GM12878 (cell line): ENCODE data around the gene SCNN1G. TPM values are rescaled to one million over a fixed set of nuclear protein-coding genes. Genes with fewer than 3 reads are reported as not detected.

Source experiments
- ATAC-seq: fragments of 200-7000 bp; cut with Tn5 transposase; 3 replicates; pipeline ENCODE4 v1.9.1; 2020; ENCODE audit warnings: mild to moderate bottlenecking, moderate library complexity
- BruUV-seq: library from RNA; stranded (reverse); fragments of 400-500 nt; replicated peaks from 2 replicates; lab custom pipeline; 2021; lab: Mats Ljungman, UMichigan
- CTCF ChIA-PET: fragments of 300-600 bp; sonication (Branson Sonifier 250); formaldehyde crosslinking; extraction: SDS; loops from one replicate; lab custom pipeline; 2021; ENCODE audit warnings: inconsistent platforms; lab: Yijun Ruan, JAX
- POLR2A ChIA-PET: fragments of 350-600 bp; formaldehyde crosslinking; extraction: SDS; loops from one replicate; lab custom pipeline; 2021; ENCODE audit warnings: inconsistent platforms; lab: Charles Lee
- RAD21 ChIA-PET: fragments of 300-600 bp; sonication (Branson Sonifier 250); formaldehyde crosslinking; loops from one replicate; lab custom pipeline; 2023; ENCODE audit warnings: antibody characterized with exemption; ENCODE audit not compliant: unreplicated experiment; lab: Charles Lee
- SMC1A ChIA-PET: fragments of 300-600 bp; sonication (Branson Sonifier 250); formaldehyde crosslinking; loops from one replicate; lab custom pipeline; 2023; ENCODE audit not compliant: unreplicated experiment, uncharacterized antibody; lab: Charles Lee
- DNase-seq: peaks from one replicate; pipeline ENCODE4 v3.0.0-alpha.2; 2011; ENCODE audit warnings: low read depth, low spot score
- FAIRE-seq: peaks from 3 replicates; lab custom pipeline; 2011; peaks lifted over from hg19 to GRCh38; lab: Jason Lieb, UNC
- H2AFZ ChIP-seq: 2 replicates; pipeline ENCODE4 v1.6.0; 2011; ENCODE audit warnings: low read depth, low read length, control low read depth; ENCODE audit not compliant: control insufficient read depth
- H3K27ac ChIP-seq: 2 replicates; pipeline ENCODE4 v1.5.1; 2011; ENCODE audit warnings: control low read depth; ENCODE audit not compliant: control insufficient read depth, insufficient read depth
- H3K27me3 ChIP-seq, 2 experiments: replicated peaks in 1 of 2; 2 replicates each; pipeline versions ENCODE4 v1.6.0 to v1.6.1; 2011; ENCODE audit warnings: low read length in 1 of 2; ENCODE audit not compliant: control insufficient read depth in 2 of 2, insufficient read depth in 2 of 2
- H3K36me3 ChIP-seq, 2 experiments: 2 replicates each; pipeline ENCODE4 v1.5.1; 2011; ENCODE audit warnings: low read length in 1 of 2; ENCODE audit not compliant: control insufficient read depth in 2 of 2, insufficient read depth in 2 of 2
- H3K4me1 ChIP-seq: 2 replicates; pipeline ENCODE4 v1.6.1; 2011; ENCODE audit warnings: mild to moderate bottlenecking, low read length, moderate library complexity, mixed read lengths; ENCODE audit not compliant: control insufficient read depth, insufficient read depth
- H3K4me2 ChIP-seq: 2 replicates; pipeline ENCODE4 v1.6.0; 2011; ENCODE audit warnings: control low read depth; ENCODE audit not compliant: control insufficient read depth, insufficient read depth
- H3K4me3 ChIP-seq: fragments of 200-600 bp; sonication (generic); 2 replicates; pipeline ENCODE4 v1.5.1; 2016
- H3K79me2 ChIP-seq: 2 replicates; pipeline ENCODE4 v1.6.0; 2011; ENCODE audit warnings: low read length; ENCODE audit not compliant: control insufficient read depth, insufficient read depth
- H3K9ac ChIP-seq: 2 replicates; pipeline ENCODE4 v1.8.0; 2011; ENCODE audit warnings: low read length, control low read depth, mixed read lengths; ENCODE audit not compliant: control insufficient read depth, insufficient read depth
- H3K9me3 ChIP-seq: replicated peaks from 3 replicates; pipeline ENCODE4 v1.5.1; 2011; ENCODE audit warnings: mild to moderate bottlenecking, low read length; ENCODE audit not compliant: control insufficient read depth, insufficient read depth
- H4K20me1 ChIP-seq: 2 replicates; pipeline ENCODE4 v1.6.0; 2011; ENCODE audit not compliant: control insufficient read depth, insufficient read depth
- EGR1 ChIP-seq, 2 experiments: IDR thresholded peaks; 1 replicate in 1 of 2; 2 replicates in 1 of 2; pipeline ENCODE4 v1.6.1; 2011 to 2012; ENCODE audit warnings: low read depth in 2 of 2, low read length in 2 of 2, borderline replicate concordance in 1 of 2, mild to moderate bottlenecking in 1 of 2, moderate library complexity in 1 of 2
- HDGF ChIP-seq: fragments of 450-650 bp; IDR thresholded peaks from 2 replicates; pipeline ENCODE4 v1.6.1; 2016; ENCODE audit warnings: antibody characterized with exemption
- MEF2B ChIP-seq: fragments of 450-650 bp; IDR thresholded peaks from 2 replicates; pipeline ENCODE4 v1.6.1; 2018; ENCODE audit warnings: mild to moderate bottlenecking, moderate library complexity; ENCODE audit not compliant: partially characterized antibody, poor library complexity, severe bottlenecking
- SUZ12 ChIP-seq: fragments of 200-600 bp; sonication (generic); IDR thresholded peaks from one replicate; pipeline ENCODE4 v1.6.1; 2018; ENCODE audit warnings: antibody characterized with exemption, mild to moderate bottlenecking; ENCODE audit not compliant: unreplicated experiment
- TARDBP ChIP-seq: IDR thresholded peaks from 2 replicates; pipeline ENCODE4 v1.6.1; 2016; ENCODE audit warnings: borderline replicate concordance
- TCF7 ChIP-seq: IDR thresholded peaks from 2 replicates; pipeline ENCODE4 v1.6.1; 2014; ENCODE audit warnings: antibody characterized with exemption, borderline replicate concordance
- ZBTB11 ChIP-seq: fragments of 450-650 bp; formaldehyde crosslinking; IDR thresholded peaks from 2 replicates; pipeline ENCODE4 v1.5.0; 2022; ENCODE audit warnings: mild to moderate bottlenecking, missing genetic modification characterization
- ZZZ3 ChIP-seq: IDR thresholded peaks from 2 replicates; pipeline ENCODE4 v1.6.1; 2011; ENCODE audit warnings: low read depth; ENCODE audit not compliant: control insufficient read depth, insufficient read length
- WGBS: methylation state at CpG from one replicate; pipeline ENCODE4 v1.1.6; 2016; ENCODE audit warnings: low lambda C conversion rate; ENCODE audit not compliant: insufficient replicate concordance, insufficient coverage; ENCODE audit errors: missing lambda C conversion rate; 5-methylcytosine and 5-hydroxymethylcytosine counted together
- in situ Hi-C: fragments of 300-500 bp; cut with MboI; formaldehyde crosslinking; loops from 9 replicates; pipeline ENCODE4 v1.14.3; 2018; ENCODE audit warnings: mixed read lengths
- intact Hi-C: fragments of 100-400 bp; cut with micrococcal nuclease; formaldehyde crosslinking; loops from one replicate; pipeline ENCODE4 v1.14.2; 2022; ENCODE audit not compliant: unreplicated experiment
- polyA plus RNA-seq, 11 experiments: library from polyadenylated mRNA; depleted of rRNA in 4 of 11; unstranded in 6 of 11; stranded (reverse) in 5 of 11; fragments of >200 nt; fragmentation: Nextera tagmentation in 4 of 11; fragmentation: Illumina TruSeq in 1 of 11; extraction: Ambion mirVana in 4 of 11; extraction: Trizol in 1 of 11; gene quantifications; 1 replicate in 1 of 11; 2 replicates in 10 of 11; pipeline versions ENCODE4 v1.2.1 to v1.2.3, GENCODE V29; 2011 to 2016; ENCODE audit warnings: inconsistent platforms in 2 of 11, missing spikeins in 2 of 11, low read depth in 1 of 11
- total RNA-seq, 4 experiments: library from RNA; depleted of rRNA in 3 of 4; stranded (reverse); fragments of >200 nt in 3 of 4; fragmentation: Illumina TruSeq in 1 of 4; extraction: Trizol in 1 of 4; gene quantifications; 2 replicates each; pipeline versions ENCODE4 v1.2.1 to v1.2.3, GENCODE V29; 2013 to 2021
- TF ChIP-seq, protein P1 (sequence below): fragments of 450-650 bp; conservative IDR thresholded peaks from 2 replicates; pipeline ENCODE4 v1.6.1; 2017; ENCODE audit warnings: mild to moderate bottlenecking, moderate library complexity
- TF ChIP-seq, protein P2 (sequence below), 3 experiments: IDR thresholded peaks in 2 of 3; conservative IDR thresholded peaks in 1 of 3; 2 replicates each; pipeline ENCODE4 v1.5.1; 2011; ENCODE audit warnings: low read depth in 3 of 3, low read length in 3 of 3, mild to moderate bottlenecking in 3 of 3, control low read depth in 2 of 3, moderate library complexity in 2 of 3, inconsistent platforms in 1 of 3, mixed read lengths in 1 of 3; ENCODE audit not compliant: control insufficient read depth in 2 of 3, insufficient read depth in 1 of 3; ENCODE audit errors: extremely low read depth in 1 of 3
- TF ChIP-seq, protein P3 (sequence below): fragments of 150-350 bp; IDR thresholded peaks from 2 replicates; pipeline ENCODE4 v1.6.1; 2014; ENCODE audit warnings: mild to moderate bottlenecking, low read depth, low read length

Gene SCNN1G
- total and polyA plus RNA-seq, 10 of the 15 experiments (the other 5 are each of a cell fraction or from before 2014, with no cell fraction given), result 0.04 to 0.86 (median 0.08) TPM; not detected in 5

DNA sequence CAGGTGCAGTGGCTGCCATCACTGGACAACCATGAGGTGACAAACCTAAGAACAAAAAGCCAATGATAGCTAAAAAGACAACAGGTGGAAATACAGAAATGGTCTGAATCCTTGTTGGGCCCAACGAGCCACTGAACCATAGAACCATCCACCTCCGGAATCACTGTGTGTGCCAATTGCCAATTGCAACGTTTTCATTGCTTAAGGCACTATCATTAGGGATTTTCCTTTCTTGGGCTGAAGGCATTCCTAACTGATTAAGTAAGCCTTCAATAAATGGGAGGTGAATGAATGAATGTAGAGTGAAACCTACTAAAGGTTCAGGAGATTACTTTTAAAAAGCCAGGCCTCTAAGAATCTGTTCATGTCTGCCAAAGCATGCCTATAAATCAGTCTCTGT, 36.9 kb upstream of the SCNN1G start:
- WGBS, result 76% methylated on average over 3 of the region's 3 CpGs
- H3K4me2 ChIP-seq, result no peak overlapping the region
- TF ChIP-seq HDGF, result no peak
- TF ChIP-seq, protein P1, sequence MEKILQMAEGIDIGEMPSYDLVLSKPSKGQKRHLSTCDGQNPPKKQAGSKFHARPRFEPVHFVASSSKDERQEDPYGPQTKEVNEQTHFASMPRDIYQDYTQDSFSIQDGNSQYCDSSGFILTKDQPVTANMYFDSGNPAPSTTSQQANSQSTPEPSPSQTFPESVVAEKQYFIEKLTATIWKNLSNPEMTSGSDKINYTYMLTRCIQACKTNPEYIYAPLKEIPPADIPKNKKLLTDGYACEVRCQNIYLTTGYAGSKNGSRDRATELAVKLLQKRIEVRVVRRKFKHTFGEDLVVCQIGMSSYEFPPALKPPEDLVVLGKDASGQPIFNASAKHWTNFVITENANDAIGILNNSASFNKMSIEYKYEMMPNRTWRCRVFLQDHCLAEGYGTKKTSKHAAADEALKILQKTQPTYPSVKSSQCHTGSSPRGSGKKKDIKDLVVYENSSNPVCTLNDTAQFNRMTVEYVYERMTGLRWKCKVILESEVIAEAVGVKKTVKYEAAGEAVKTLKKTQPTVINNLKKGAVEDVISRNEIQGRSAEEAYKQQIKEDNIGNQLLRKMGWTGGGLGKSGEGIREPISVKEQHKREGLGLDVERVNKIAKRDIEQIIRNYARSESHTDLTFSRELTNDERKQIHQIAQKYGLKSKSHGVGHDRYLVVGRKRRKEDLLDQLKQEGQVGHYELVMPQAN, result no peak
- TF ChIP-seq EGR1 (IDR thresholded peaks at IDR 0.05; ENCODE audit: borderline replicate concordance in 1 of 2, low read depth in 2 of 2, low read length in 2 of 2), result no peak
- TF ChIP-seq MEF2B, result no peak
- TF ChIP-seq, protein P2, sequence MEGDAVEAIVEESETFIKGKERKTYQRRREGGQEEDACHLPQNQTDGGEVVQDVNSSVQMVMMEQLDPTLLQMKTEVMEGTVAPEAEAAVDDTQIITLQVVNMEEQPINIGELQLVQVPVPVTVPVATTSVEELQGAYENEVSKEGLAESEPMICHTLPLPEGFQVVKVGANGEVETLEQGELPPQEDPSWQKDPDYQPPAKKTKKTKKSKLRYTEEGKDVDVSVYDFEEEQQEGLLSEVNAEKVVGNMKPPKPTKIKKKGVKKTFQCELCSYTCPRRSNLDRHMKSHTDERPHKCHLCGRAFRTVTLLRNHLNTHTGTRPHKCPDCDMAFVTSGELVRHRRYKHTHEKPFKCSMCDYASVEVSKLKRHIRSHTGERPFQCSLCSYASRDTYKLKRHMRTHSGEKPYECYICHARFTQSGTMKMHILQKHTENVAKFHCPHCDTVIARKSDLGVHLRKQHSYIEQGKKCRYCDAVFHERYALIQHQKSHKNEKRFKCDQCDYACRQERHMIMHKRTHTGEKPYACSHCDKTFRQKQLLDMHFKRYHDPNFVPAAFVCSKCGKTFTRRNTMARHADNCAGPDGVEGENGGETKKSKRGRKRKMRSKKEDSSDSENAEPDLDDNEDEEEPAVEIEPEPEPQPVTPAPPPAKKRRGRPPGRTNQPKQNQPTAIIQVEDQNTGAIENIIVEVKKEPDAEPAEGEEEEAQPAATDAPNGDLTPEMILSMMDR (IDR thresholded peaks at IDR 0.05 in 2 of 3, conservative IDR thresholded peaks at IDR 0.05 in 1 of 3; ENCODE audit: control insufficient read depth in 2 of 3, extremely low read depth in 1 of 3, insufficient read depth in 1 of 3, low read depth in 3 of 3, low read length in 3 of 3), result no peak
- no peak for TF ChIP-seq SUZ12
- no peak for TF ChIP-seq TCF7
- no peak for TF ChIP-seq TARDBP
- TF ChIP-seq, protein P3, sequence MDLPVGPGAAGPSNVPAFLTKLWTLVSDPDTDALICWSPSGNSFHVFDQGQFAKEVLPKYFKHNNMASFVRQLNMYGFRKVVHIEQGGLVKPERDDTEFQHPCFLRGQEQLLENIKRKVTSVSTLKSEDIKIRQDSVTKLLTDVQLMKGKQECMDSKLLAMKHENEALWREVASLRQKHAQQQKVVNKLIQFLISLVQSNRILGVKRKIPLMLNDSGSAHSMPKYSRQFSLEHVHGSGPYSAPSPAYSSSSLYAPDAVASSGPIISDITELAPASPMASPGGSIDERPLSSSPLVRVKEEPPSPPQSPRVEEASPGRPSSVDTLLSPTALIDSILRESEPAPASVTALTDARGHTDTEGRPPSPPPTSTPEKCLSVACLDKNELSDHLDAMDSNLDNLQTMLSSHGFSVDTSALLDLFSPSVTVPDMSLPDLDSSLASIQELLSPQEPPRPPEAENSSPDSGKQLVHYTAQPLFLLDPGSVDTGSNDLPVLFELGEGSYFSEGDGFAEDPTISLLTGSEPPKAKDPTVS, result no peak
- TF ChIP-seq ZZZ3, result no peak
- TF ChIP-seq ZBTB11 (CRISPR knock-in tag), result no peak

More for the DNA sequence above, 36.9 kb upstream of the SCNN1G start:
- POLR2A ChIA-PET, result no interaction called here
- no peak for DNase-seq
- CTCF ChIA-PET, result interaction anchor here (1.3 kb wide), 1 partner anchor 13 kb away, joined by 3 read pairs; no protein-coding TSS in a partner anchor
- Histone ChIP-seq H3K27ac (no peak overlapping the region), H3K9me3 (no peaks in the 10 kb centered on the region), H3K4me1 (no peaks in the 10 kb centered on the region; the same call in 1 of the 2 replicates), H3K36me3 (no peaks in the 10 kb centered on the region), H4K20me1 (no peaks in the 10 kb centered on the region), H3K9ac (no peak overlapping the region), H3K27me3 (no peaks in the 10 kb centered on the region), H3K79me2 (peaks cover 13% of the 10 kb centered on the region), H2AFZ (no peak overlapping the region), H3K4me3 (0 out of 2 replicates have a peak overlapping the region, but pooled peaks have one; percentile 24)
- no peak for FAIRE-seq
- in situ Hi-C loops (no loop called here), intact Hi-C loops (no loop called here)
- RAD21 ChIA-PET, result no interaction called here
- no peak for ATAC-seq
- BruUV-seq, result no TSS peak
- SMC1A ChIA-PET, result interaction anchor here (1.4 kb wide), 2 partner anchors 17 to 290 kb away, joined by 3 to 4 read pairs; no protein-coding TSS in a partner anchor
